ENCODE measurements around the gene DISP3.

Gene DISP3

GRCh38 chr1:11462224-11462923, 16.6 kb upstream of the DISP3 start:
- DNase-seq: no peak

- no peak for DNase-seq
Measured at GRCh38 chr1:11463177-11463576, 15.8 kb upstream of the DISP3 start.

- DNase-seq: no peak
Measured at GRCh38 chr1:11465307-11465706, 13.6 kb upstream of the DISP3 start.

- no peak for DNase-seq
Measured at GRCh38 chr1:11466416-11466815, 12.5 kb upstream of the DISP3 start.

GRCh38 chr1:11468878-11469277, 10.1 kb upstream of the DISP3 start:
- DNase-seq: no peak

- no peak for DNase-seq
Measured at GRCh38 chr1:11470912-11471311, 8.0 kb upstream of the DISP3 start.

- DNase-seq: no peak
Measured at GRCh38 chr1:11471473-11471872, 7.5 kb upstream of the DISP3 start.

- DNase-seq: no peak
Measured at GRCh38 chr1:11472284-11472683, 6.7 kb upstream of the DISP3 start.

GRCh38 chr1:11472741-11473140, 6.2 kb upstream of the DISP3 start:
- DNase-seq: no peak

- no peak for DNase-seq
Measured at GRCh38 chr1:11473491-11474034, 5.4 kb upstream of the DISP3 start.

GRCh38 chr1:11474826-11475225, 4.1 kb upstream of the DISP3 start:
- DNase-seq: no peak

GRCh38 chr1:11475748-11476147, 3.2 kb upstream of the DISP3 start:
- no peak for DNase-seq

- DNase-seq: no peak
Measured at GRCh38 chr1:11479375-11479979, 522 bp downstream of the DISP3 start.

- no peak for DNase-seq
Measured at GRCh38 chr1:11481019-11481418, 2.1 kb downstream of the DISP3 start.

GRCh38 chr1:11482198-11482597, 3.2 kb downstream of the DISP3 start:
- DNase-seq: no peak

- no peak for DNase-seq
Measured at GRCh38 chr1:11482701-11483479, 3.9 kb downstream of the DISP3 start.

GRCh38 chr1:11483581-11484320, 4.8 kb downstream of the DISP3 start:
- DNase-seq: no peak

- DNase-seq: no peak
Measured at GRCh38 chr1:11484321-11484655, 5.3 kb downstream of the DISP3 start.

GRCh38 chr1:11485191-11485590, 6.2 kb downstream of the DISP3 start:
- DNase-seq: no peak

GRCh38 chr1:11486231-11487009, 7.5 kb downstream of the DISP3 start:
- DNase-seq: no peak

GRCh38 chr1:11487196-11487751, 8.3 kb downstream of the DISP3 start:
- DNase-seq: no peak

- DNase-seq: no peak
Measured at GRCh38 chr1:11488201-11488770, 9.3 kb downstream of the DISP3 start.
